PC-3 (cell line): ENCODE data around the gene SCN8A. TPM values are rescaled to one million over a fixed set of nuclear protein-coding genes. Genes with fewer than 3 reads are reported as not detected.

ENCODE experiments used
- ATAC-seq: fragments of 200-7000 bp; cut with Tn5 transposase; 2 replicates; pipeline ENCODE4 v1.9.1; 2020; ENCODE audit warnings: mild to moderate bottlenecking, moderate library complexity
- BruUV-seq: library from RNA; stranded (reverse); fragments of 400-500 nt; replicated peaks from 2 replicates; lab custom pipeline; 2021; lab: Mats Ljungman, UMichigan
- CTCF ChIA-PET: fragments of 300-600 bp; sonication (Branson Sonifier 250); formaldehyde crosslinking; loops from one replicate; lab custom pipeline; 2022; ENCODE audit warnings: antibody characterized with exemption; lab: Charles Lee
- POLR2A ChIA-PET: fragments of 300-600 bp; sonication (Branson Sonifier 250); formaldehyde crosslinking; loops from one replicate; lab custom pipeline; 2022; ENCODE audit warnings: antibody characterized with exemption; ENCODE audit not compliant: unreplicated experiment; lab: Charles Lee
- DNase-seq: peaks from one replicate; pipeline ENCODE4 v3.0.0-alpha.2; 2015
- H2AFZ ChIP-seq: fragments of 300-600 bp; sonication (generic); 2 replicates; pipeline ENCODE4 v1.6.0; 2016; ENCODE audit warnings: antibody characterized with exemption, low read length
- H3F3A ChIP-seq: fragments of 300-600 bp; sonication (generic); one replicate; pipeline ENCODE4 v1.6.0; 2017; ENCODE audit warnings: antibody characterized with exemption, low read length, control low read depth, mild to moderate bottlenecking; ENCODE audit not compliant: unreplicated experiment
- H3K27ac ChIP-seq: fragments of 300-600 bp; sonication (generic); 2 replicates; pipeline ENCODE4 v1.5.1; 2016; ENCODE audit warnings: mild to moderate bottlenecking, low read length
- H3K27me3 ChIP-seq: fragments of 300-600 bp; sonication (generic); 2 replicates; pipeline ENCODE4 v1.6.1; 2016; ENCODE audit warnings: low read length, mixed read lengths
- H3K36me3 ChIP-seq: fragments of 300-600 bp; sonication (generic); 2 replicates; pipeline ENCODE4 v1.6.1; 2016; ENCODE audit warnings: low read depth, mixed run types, low read length, mixed read lengths
- H3K4me1 ChIP-seq: fragments of 300-600 bp; sonication (generic); 2 replicates; pipeline ENCODE4 v1.5.1; 2016; ENCODE audit warnings: low read length; ENCODE audit not compliant: insufficient read depth
- H3K4me2 ChIP-seq: fragments of 300-600 bp; sonication (generic); 2 replicates; pipeline ENCODE4 v1.6.0; 2016; ENCODE audit warnings: low read length
- H3K4me3 ChIP-seq: fragments of 300-600 bp; sonication (generic); 2 replicates; pipeline ENCODE4 v1.5.1; 2016; ENCODE audit warnings: mild to moderate bottlenecking, low read length, mixed read lengths
- H3K79me2 ChIP-seq: fragments of 300-600 bp; sonication (generic); 2 replicates; pipeline ENCODE4 v1.6.1; 2017; ENCODE audit warnings: low read length, mixed read lengths
- H3K9ac ChIP-seq: fragments of 300-600 bp; sonication (generic); 2 replicates; pipeline ENCODE4 v1.6.0; 2016; ENCODE audit warnings: mild to moderate bottlenecking, low read length
- H3K9me2 ChIP-seq: fragments of 300-600 bp; sonication (generic); replicated peaks from 2 replicates; pipeline ENCODE4 v1.6.1; 2016; ENCODE audit warnings: mixed run types, low read length, mixed read lengths
- H3K9me3 ChIP-seq: fragments of 300-600 bp; sonication (generic); 2 replicates; pipeline ENCODE4 v1.6.1; 2016; ENCODE audit warnings: low read length, mixed read lengths
- H4K20me1 ChIP-seq: fragments of 300-600 bp; sonication (generic); 2 replicates; pipeline ENCODE4 v1.6.1; 2016; ENCODE audit warnings: low read length, mixed read lengths
- CTCF ChIP-seq: fragments of 300-600 bp; sonication (generic); conservative IDR thresholded peaks from 2 replicates; pipeline ENCODE4 v1.5.1; 2017; ENCODE audit warnings: antibody characterized with exemption, low read depth, mild to moderate bottlenecking, low read length
- EZH2 ChIP-seq: fragments of 300-600 bp; sonication (generic); IDR thresholded peaks from one replicate; pipeline ENCODE4 v1.6.1; 2017; ENCODE audit warnings: antibody characterized with exemption, mild to moderate bottlenecking, low read length; ENCODE audit not compliant: unreplicated experiment
- EZH2phosphoT487 ChIP-seq: fragments of 300-600 bp; sonication (generic); IDR thresholded peaks from 2 replicates; pipeline ENCODE4 v1.6.1; 2018; ENCODE audit warnings: mild to moderate bottlenecking, antibody characterized with exemption, low read length, borderline replicate concordance
- intact Hi-C: fragments of 100-400 bp; cut with micrococcal nuclease; formaldehyde crosslinking; loops from 2 replicates; pipeline ENCODE4 v1.9.0; 2023
- total RNA-seq: library from RNA; depleted of rRNA; stranded (reverse); fragments of >200 nt; gene quantifications from 2 replicates; pipeline ENCODE4 v1.2.3, GENCODE V29; 2014

SCN8A gene
- total RNA-seq, 1 experiment from 2014 or later, result 12.7 TPM

GRCh38 chr12:51818566-51819300 is 227.7 kb downstream of the SCN8A start:
- no peak overlapping the region for H2AFZ ChIP-seq
- peaks cover 24% of the 10 kb centered on the region; the same call in 1 of the 2 replicates for H3K4me1 ChIP-seq
- no peaks in the 10 kb centered on the region for H4K20me1 ChIP-seq
- no peak overlapping the region for H3K4me3 ChIP-seq
- no peaks in the 10 kb centered on the region for H3K9me2 ChIP-seq
- TF ChIP-seq CTCF, result no peak
- no peaks in the 10 kb centered on the region for H3K27me3 ChIP-seq
- no peaks in the 10 kb centered on the region for H3F3A ChIP-seq
- H3K27ac ChIP-seq, result no peak overlapping the region
- H3K79me2 ChIP-seq, result peaks cover 25% of the 10 kb centered on the region
- POLR2A ChIA-PET, result no interaction called here
- no peak overlapping the region for H3K9ac ChIP-seq
- no peaks in the 10 kb centered on the region for H3K36me3 ChIP-seq
- H3K9me3 ChIP-seq, result no peaks in the 10 kb centered on the region
- intact Hi-C loops, result no loop called here
- ATAC-seq (no peak), DNase-seq (peak; percentile 29)
- no TSS peak for BruUV-seq
- H3K4me2 ChIP-seq, result no peak overlapping the region
- CTCF ChIA-PET, result no interaction called here

- peak; percentile 17; the same call in 1 of the 2 replicates for ATAC-seq
- TSS peak; percentile 59 for BruUV-seq
- Histone ChIP-seq H3K4me2 (peak overlapping the region; percentile 100), H3K4me1 (peaks cover 21% of the 10 kb centered on the region; the same call in 1 of the 2 replicates), H4K20me1 (no peaks in the 10 kb centered on the region), H2AFZ (peak overlapping the region; percentile 99), H3K4me3 (peak overlapping the region; percentile 88), H3K9ac (peak overlapping the region; percentile 90), H3K9me2 (no peaks in the 10 kb centered on the region), H3K27me3 (no peaks in the 10 kb centered on the region), H3K36me3 (no peaks in the 10 kb centered on the region), H3K27ac (peak overlapping the region; percentile 29), H3K79me2 (peaks cover 25% of the 10 kb centered on the region), H3F3A (no peaks in the 10 kb centered on the region), H3K9me3 (no peaks in the 10 kb centered on the region)
- intact Hi-C loops, result loop anchor here (2.0 to 10.0 kb wide), 4 partner anchors 138 to 555 kb away; partner anchors contain the start of gene SCN8A
- ChIA-PET POLR2A (interaction anchor here (0.6 to 1.1 kb wide), 3 partner anchors 12 to 549 kb away, joined by 3 to 10 read pairs (median 6); no protein-coding TSS in a partner anchor), CTCF (interaction anchor here (0.5 to 2.0 kb wide), 3 partner anchors 11 to 448 kb away, joined by 3 to 4 read pairs (median 3); no protein-coding TSS in a partner anchor)
- TF ChIP-seq CTCF, result no peak
- no peak for TF ChIP-seq EZH2phosphoT487
- TF ChIP-seq EZH2, result no peak
- DNase-seq, result no peak
These were observed 228.9 kb downstream of the SCN8A start for GRCh38 chr12:51819736-51820525.
